ENCODE data around the gene ROR1.

The ROR1 gene

DNA sequence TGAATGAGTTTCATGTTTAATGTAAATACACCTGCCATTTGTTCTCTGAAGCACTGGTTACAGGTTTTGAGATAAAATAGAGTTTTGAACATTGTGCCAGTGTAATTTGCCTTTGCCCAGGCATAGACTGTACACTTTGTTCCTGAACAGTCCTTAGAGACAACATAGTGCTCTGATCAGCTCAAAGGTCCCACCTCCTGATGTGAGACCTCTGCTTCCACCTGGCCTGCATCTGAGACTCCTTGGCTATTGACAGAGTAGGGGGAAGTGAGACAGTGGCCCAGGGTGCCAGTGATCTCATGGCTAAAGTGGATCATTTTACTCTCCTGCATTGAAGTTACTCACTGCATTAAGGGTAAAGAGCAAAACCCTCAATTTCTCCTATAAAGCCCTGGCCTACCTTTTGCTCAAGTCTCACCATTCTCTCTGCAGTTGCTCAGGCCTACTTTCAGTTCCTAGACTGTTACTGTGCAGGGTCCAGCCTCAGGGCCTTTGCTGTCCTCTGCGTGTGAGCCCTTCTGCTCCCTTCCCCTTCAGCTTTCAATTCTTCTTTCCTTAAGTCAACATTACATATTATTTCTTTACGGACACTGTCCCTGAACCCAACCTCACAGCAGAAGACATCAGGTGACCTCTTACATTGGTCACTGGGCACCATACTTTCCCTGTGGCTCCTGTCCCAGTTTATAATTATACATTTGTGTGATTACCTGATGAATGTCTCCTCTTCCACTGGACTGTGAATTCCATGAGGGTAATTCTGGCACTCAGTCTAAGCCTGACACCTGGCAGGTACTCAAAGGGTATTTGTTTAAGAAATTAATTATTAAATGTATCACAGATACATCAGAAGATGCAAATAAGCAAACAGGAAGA, 142.9 kb downstream of the ROR1 start:
- no peak for DNase-seq

DNA sequence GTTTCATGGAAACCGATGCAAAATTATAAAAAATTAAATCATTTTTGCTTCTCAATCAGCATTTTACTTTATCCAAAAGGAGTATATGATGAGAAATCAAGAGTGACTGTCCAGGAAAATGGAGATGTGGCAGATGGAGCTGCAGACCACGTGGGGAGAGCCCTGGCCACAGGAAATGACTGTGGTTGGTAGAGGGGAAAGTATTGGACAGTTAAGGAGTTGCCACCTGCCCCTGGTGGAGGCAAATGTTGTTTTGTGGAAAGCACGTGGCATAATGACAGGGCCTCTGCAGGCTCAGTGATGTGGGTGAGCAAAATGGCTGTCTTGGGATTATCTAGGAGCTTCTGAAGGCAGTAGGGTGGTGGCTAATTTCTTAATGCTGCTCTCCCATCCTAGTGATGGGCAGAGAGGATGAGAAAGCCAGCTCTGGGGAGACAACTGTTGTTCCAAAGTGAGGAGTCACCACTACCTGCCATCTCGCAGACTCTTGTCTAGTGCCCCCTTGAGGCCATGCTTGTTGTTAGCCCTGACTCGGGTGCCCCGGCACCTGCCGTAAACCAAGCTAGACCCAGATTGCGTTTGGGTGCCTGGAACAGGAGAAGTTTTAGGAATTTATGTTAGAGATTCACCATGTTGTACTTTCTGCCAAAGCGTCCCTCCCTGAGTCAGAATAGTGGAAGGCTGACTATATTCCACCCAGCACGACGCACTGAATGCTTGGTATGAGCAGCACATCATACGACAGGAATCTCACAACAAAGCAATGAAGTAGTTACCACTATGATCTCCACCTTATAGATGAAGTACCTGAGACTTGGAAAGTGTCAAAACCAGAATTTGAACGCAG, 144.0 kb downstream of the ROR1 start:
- DNase-seq: no peak

DNA sequence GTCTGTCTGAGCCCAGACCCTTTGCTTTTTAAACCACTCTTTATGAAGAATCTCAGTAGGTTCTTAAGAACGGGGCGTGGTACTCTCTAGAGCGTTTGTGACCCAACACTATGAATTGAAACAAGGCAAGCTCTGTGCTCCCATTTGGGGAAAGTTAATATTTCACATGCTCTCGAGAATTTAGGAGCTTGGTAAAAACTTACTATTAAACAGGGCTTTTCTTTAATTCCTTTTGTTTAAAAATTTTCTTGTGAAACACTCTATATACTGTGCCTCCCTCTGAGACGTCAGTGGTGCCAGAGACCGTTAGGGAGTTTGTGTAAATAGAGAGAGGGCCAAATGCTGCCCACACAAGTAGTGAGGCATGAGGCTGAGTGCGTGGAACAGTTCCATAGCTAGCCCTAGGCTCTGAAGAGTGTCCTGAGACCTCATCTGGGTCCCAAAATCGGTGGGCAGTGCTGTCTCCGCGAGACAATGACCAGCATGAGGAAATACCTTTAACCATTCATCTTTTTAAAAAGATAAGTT, 144.7 kb downstream of the ROR1 start:
- DNase-seq: no peak

DNA sequence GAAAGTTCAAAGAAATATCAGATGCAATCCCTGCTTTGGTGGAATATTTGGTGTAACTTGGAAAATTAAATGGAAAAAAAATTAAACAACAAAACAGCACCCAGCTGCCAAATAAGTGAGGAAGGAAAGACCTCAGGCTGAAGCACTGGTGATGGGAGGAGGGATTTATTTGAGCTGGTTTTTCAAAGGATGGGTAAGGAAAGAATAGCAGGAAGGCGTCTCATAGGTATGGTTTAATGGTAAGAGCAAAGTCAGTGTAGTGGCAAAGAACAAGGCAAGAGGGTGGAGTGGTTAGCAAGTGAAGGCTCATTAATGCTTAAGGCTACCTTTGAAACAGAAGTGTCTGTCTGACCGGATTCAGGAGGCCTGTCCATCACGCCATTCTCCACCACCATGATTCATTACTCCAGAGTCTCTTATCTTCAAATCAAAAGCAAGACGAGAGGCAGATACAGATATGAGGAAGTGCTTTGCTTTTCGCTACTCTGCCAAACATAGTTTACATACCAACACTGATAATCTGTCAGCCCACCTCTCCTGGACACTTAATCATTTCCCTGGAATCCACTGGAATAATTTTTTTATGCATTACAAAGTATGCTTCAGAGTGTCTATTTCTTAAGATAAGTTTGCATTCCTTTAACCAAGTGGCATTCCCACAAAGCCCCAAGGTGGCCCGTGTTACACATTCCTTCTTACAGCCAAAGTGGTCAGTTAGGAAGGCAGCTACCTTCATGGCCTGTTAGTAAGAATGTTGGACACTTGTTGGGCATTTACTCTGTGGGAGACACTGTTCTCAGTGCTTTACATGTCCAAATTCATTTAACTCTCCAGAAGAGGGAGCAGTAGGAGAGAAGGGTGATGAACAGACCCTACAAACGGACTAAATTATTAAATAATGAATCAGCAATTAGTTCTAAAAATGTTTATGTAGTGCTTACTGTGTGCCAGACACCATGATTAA, 146.6 kb downstream of the ROR1 start:
- DNase-seq: no peak

DNA sequence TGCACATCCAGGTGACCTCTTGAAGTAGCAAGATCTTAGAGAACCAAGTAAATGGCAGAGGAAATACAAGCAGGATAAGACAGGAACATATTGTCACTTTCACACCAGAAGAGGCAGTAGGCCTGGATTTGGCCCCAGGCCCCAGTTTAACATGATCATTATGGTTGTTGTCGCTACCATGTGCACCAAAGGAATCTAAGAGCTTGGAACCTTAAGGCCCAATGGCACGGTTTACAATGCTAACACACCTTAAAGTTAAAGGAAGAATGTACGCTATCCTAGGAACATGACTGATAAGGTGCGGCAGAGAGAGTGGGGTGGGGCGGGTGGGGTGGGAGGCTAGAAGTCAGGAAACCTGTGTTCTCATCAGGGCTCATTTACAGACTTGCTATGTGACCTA, 147.5 kb downstream of the ROR1 start:
- DNase-seq: no peak

DNA sequence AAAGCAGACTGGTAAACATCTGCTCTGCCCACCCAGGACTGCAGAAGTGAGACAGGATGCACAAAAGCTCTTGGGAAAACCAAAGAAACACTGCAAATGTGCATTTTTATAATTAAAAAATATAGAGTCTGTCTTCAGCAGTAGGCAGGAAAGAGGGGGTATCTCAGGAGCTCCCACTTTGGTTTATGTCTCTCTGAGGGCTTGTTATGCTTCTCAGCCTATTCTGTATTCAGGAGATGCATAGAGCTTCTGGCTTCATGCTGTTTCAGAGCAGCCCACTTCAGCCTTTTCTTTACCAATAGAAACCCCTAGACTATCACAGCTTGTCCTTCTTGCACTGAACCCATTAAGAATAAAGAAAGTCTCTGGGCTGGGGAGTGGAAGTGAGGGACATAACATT, 148.0 kb downstream of the ROR1 start:
- DNase-seq: no peak

DNA sequence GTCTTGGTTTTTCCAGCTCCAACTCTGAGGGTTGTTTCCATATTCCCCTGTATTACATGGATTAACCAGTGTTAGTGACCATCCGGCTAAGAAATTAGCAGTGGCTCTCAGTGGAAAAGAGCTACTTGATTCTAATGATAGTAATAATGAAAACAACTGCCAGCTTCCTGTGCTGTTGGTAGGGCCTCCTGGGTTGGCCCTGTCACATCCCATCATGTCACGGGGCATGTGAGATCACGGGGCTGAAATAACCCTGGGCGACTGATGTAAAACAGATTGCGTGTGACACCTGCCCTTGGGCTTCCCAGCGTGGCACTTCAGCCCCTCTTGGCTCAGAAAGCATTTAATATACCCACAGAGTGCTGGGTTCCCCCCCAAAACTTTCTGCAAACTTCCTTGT, 149.0 kb downstream of the ROR1 start:
- no peak for DNase-seq

DNA sequence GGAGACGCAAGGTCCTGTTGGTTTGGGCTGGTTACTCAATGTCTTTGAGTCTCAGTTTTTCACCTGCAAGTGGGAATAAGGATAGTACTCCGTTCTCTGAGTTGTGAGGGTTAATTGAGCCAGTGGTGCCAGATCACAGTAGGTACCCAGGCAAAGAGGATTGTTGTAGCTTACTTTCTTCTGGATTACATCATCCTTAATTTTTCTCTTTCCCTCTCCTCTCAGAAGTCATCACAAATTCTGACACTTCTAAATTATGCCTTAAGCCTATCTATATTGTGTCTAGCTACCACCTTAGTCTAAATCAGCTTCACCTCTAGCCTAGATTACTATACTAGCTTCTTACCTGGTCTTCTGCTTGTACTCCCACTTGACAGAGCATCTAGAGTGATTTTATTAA, 149.5 kb downstream of the ROR1 start:
- no peak for DNase-seq

DNA sequence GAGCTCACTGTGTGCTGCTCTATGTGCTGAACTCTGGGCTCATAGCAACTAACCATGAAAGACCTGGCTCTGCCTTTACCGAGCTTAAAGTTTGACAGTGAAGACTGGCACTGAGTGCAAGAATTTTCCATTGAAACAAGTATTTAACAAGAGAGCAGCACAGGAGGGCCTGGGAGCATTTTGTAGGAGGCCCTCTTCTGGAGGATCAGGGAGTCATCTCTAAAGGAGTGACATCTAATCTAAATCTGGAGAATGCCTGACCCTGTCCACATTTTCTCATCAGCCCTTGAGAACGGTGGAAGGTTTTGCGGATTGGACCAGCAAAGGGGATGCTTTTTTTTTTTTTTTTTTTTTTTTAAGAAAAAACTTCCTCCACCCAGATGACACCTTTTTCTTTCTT, 150.8 kb downstream of the ROR1 start:
- DNase-seq: no peak

DNA sequence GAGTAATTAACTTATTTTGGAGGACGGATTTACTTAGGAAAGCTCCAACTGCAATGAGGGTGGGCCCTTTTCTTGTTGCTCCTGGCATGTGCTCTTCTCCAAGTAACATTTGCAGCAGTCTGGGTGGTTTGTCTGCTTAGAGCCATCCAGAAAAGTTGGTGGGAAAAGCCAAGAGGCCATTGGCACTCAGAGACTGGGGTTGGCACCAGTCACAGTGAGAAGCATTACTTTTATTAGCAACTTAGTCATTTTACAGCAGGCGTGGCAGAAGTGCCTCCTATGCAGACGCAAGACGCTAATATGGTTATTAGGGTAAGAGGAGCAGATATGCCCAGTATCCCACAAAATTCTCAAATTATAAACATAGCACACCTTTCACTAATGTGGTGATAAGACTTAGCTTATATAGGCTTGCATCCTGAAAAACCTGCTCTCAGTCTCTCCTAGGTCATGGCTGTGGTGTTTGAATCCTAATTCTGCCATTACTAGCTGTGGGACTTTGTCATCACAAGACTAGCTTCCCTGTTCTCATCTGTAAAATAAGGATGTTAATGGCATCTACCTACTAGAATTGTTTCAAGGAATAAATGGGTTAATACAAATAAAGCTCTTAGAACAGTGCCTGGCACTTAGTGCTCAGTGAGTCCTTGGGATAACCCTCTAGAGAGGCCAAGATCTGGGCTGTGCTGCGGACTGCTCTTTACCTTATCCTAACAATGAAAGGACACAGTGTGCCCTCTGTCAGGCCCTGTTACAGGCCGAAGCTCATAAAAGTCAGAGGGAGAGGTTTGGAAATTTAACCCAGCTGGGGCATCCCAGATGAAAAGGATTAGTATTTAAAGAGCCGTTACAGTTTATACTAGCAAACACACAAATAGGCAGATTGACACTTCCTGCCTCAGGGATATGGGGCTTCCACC, 154.6 kb downstream of the ROR1 start:
- DNase-seq: no peak

DNA sequence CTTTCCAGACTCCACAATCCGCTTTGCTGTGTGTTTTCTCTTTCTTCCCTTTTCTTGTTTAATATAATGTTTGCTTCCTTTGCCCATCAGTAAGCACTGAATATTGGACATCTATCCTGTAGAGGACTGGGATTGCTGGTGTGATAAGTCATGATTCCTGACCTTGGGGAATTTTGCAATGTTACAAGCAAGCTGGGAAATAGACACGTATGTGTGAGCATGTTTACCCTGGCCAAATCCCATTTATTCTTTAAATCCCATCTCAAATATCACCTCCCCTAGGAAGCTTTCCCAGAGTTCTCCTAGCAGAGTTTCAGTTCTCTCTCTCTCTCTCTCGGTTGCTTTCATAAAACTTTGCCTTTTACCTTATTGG, 155.3 kb downstream of the ROR1 start:
- no peak for DNase-seq

DNA sequence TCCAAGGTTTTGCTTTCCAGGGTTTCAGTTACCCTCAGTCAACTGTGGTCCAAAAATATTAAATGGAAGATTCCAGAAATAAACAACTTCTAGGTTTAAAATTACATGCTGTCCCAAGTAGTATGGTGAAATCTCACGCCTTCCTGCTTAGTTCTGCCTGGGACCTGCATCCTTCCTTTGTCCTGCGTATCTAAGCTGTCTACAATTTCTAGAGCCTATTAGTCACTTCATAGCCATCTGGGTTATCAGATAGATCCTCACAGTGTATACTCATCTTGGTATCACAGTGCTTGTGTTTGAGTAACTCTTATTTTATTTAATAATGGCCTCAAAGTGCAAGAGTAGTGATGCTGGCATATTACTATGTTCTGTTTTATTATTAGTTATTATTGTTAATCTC, 157.7 kb downstream of the ROR1 start:
- DNase-seq: no peak

DNA sequence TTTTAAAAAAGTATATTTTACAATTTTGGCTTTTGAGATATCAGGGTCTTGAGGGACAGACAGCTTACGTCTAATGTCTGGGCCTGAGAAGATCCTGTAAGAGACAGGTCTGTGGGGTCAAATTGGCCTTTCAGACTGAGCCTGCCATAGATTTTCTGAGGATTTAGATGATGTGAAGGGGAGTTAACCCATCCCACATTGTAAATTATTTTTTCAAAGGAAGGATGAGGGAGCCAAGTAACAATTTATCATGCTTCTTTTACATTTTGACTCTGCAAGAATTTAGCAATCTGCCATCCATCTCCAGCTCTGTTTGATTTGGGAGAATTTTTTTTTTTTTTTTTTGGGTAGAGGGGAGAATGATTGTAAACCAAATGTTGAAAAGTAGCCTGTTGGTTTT, 160.9 kb downstream of the ROR1 start:
- DNase-seq: no peak

DNA sequence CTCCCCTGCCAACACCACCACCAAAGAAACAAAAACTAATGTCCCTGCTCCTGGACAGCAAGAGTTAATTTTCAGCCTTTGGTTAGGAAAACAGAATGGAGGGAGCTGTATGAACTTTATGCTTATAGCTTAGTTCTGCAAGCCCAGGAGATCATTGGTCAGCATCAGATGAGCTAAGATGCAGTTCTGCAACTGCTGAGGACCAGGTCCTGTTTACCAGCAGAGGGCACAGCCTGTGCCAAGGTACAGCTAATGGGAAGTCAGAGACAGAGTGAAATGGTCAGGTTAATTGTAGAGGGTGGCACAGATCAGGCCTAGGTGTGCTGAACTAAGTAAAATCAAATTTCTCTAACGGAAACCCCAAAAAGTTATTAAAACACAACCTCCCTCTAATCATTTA, 161.3 kb downstream of the ROR1 start:
- no peak for DNase-seq

DNA sequence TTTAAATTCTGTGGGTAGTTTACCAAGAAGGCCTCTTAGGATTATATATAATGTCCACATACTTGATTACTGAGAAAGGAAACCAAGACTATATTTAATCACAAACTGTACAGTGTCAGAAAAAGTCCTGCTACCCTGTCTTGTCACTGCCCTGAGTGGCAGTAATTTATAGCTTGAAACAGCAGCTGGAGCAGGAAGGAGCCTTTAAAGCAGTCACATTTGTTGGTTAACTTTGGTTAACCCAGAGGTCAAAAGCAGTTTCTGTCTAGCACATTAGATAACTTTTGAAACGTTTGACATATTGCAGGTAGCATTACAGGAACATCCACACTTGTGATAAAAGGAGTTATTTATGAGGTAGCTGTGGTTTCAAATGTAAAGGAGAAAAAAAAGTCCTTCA, 161.7 kb downstream of the ROR1 start:
- DNase-seq: no peak

DNA sequence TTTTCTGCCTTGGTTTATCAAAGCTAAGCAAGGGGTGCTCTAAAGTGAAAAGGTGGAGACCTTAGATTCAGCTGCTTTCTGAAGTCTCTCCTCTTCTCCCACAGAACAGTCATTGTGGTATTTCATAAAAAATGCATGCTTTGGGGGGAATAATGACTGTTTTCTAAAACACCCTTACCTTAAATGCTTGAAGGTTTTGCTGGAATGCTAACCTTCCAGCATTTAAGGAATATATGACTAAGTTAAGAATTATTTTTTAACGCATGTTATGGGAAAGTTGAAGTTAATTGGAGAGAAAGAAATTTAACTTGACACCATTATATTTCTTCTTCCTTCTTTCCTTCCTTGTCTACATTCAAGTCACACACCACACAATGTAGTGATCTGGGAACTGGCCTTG, 162.5 kb downstream of the ROR1 start:
- no peak for DNase-seq

DNA sequence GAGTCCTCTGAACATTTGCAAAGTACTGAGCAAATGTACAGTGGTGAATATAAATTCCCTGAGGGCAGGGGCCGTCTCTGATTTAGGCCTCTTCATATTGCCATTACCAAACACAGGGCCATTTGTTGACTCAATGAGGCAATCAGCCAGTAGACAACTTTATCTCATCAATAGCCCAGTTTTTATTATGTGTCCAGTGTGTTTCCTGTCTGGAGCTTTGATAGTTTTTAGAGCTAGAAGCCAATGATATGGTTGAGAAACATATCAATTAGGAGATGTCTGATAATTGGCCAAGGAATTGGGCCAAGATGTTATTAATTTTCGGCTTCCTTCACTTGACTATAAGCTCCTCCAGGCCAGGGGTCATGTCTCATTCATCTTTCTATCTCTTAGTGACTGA, 163.0 kb downstream of the ROR1 start:
- no peak for DNase-seq

DNA sequence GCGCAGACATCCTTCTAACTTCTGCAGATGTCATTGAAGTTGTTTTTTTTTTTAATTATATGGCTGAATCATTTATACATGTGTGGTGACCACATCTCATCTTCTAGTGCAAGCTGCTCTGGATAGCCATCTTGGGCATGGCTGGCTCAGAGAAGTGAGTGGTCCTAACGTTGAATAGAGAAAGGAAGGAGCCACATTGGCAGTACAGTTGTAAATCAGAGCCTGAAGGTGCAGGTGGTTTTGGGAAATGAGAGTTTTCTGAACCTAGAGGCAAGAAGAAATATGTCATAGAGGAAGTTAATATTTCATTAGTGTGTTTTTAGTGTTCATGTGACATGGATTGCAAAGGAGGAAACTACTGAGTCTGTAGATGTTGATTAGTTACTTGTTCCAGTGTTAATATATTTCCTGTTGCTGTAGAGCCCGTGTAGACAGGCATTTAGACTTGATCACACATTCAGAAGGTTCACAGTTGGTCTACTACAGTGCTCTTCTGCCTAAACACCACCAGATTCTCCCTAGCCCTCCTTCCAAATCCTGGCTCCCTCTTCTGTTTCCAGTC, 163.7 kb downstream of the ROR1 start:
- no peak for DNase-seq

DNA sequence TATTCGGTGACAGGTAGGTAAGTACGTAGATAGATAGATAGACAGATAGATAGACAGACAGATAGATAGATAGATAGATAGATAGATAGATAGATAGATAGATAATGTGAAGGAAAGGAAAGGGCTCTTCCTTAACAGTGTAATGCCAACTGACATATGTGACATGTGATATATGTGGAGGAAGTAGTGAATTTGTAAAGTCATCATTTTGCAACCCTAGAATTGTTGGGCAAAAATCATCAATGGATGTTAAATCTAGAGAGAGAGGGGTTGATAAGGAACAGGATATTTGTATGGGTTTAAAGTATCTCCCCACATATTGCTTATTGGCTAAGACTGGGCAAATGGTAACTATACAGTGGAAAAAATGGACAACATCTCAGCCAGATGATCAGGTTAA, 166.6 kb downstream of the ROR1 start:
- no peak for DNase-seq

DNA sequence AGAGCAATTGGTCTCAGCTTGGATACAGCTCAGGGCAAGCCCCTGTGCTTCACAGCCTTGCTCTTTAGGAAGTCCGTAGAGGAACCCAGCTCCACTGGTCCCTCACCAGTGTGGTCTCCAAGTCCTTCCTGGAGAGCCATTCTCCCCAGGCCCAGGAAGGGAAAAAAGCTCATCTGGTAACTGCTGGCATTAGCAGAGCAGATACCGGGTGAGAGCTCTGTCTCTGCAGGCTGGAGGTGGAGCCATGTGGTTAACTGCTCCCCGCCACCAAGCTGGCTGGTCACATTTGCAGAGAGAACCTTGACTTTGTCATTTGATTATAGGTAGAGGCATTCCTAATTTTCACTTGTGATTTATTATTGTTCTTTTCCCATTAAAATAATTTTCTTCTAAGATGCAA, 169.6 kb downstream of the ROR1 start:
- DNase-seq: no peak

DNA sequence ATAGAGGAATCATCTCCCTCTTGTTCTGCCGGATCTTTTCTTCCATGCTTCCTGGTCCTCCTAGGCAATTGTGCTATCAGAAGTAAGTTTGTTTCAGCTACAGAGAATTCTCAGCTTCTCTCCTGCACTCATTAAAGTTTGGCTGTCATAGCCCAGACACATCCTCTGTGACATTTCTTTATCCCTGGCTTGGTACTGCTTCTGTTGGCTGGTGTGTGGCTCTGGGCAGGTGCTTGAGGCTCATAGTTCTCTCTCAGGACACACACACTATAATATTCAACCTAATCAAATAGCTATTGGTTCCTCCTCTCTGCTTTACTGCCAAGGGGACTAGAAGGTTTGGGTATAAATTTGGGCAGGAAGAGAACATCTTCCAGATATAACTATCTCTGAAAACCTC, 172.1 kb downstream of the ROR1 start:
- DNase-seq: no peak
